CD4-positive, alpha-beta T cell treated with Interleukin-21 for 1 hour (primary cell): ENCODE results near the gene IMP4.

ENCODE experiments used
- DNase-seq: peaks from one replicate; pipeline ENCODE4 v3.0.0-alpha.2; 2020

Gene IMP4

DNA sequence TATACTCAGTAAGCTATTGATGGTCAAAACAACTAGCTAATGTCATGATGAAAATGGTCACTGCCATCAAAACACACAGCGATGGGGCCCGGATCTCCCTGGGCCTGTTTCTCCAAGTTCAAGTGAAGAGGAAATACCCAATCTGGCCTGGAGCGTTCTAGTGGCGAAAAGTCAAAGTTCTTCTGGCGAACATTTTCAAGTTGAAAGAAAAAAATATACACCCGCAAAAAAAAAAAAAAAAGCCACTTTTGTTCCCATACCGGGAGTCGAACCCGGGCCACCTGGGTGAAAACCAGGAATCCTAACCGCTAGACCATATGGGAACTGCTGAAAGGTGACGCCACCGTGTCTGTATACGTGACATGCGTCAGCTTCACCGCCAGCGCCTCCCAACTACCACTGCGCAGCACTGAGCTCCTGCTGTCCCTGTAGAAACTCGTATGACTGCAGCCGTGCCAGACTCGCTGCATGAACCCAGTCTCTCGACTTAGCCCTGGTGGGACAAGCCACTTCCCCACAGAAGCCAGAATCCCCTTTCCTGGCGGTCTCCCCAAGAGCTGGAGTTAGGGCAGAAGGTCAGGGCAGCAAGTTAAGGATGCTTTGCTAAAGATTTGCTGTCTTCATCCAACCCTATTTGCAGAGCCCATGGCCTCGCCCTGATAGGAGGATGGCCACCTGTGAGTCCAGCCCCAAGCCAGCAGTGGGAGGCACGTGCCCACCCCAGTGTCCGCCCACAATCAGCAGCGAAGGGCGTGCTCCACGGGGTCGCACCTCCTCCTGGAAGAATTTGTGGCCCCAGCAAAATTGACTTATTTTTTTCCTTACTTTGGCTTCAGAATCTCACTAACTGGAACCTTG lies 5.6 kb upstream of the IMP4 start:
- peak; percentile 44 for DNase-seq

DNA sequence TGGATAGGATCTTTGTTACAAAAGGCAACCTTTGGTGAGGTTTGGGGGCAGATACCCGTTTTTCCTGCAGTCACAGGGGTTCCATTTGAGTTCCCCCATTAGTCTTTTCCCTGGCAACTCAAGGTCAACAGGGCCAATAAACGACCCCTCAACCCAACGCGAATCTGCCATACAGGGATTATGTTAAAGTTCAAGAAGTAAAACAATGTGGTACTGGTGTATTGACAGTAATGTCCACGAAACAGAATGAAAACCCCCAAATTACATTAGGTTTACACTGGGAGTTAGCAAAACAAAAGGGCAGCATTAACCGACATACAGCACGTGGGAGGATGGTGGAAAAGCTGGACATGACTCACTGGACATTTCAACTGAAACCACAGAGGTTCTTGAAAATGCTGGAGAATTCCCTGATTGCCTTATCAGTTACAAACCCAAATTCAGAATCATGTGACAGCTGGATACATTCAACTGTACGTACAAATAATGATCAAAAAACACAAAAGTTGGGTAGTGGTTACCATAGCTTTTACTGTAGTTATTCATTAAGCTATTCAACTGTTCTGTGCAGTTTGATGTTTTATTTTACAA lies 4.9 kb upstream of the IMP4 start:
- DNase-seq: no peak

- no peak for DNase-seq
Measured at GRCh38 chr2:130338793-130339345, 3.8 kb upstream of the IMP4 start.

- no peak for DNase-seq
Measured at GRCh38 chr2:130339885-130340745, 2.6 kb upstream of the IMP4 start.

- DNase-seq: peak; percentile 32
Measured at GRCh38 chr2:130341562-130342019, 1.1 kb upstream of the IMP4 start.

GRCh38 chr2:130342020-130342532 lies 621 bp upstream of the IMP4 start:
- peak; percentile 91 for DNase-seq

GRCh38 chr2:130344578-130344977 lies 1.9 kb downstream of the IMP4 start:
- no peak for DNase-seq

DNA sequence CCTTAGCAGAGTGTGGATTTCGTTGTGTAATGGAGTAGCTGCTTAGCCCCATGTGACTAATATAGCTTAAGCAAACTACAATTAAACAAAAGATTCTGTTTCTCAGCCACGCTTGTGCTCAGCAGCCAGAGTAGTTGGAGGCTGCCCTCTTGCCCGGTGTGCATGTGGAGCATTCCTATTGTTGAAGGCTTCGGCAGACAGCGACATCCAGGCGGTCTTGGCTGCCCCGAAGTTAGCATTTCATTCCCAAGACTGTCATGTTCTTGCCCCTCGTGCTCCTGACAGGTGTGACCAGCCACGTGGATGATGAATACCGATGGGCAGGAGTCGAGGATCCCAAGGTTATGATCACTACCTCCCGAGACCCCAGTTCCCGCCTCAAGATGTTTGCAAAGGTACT lies 2.4 kb downstream of the IMP4 start:
- no peak for DNase-seq

- DNase-seq: no peak
Measured at GRCh38 chr2:130345611-130346010, 2.9 kb downstream of the IMP4 start.

- no peak for DNase-seq
Measured at GRCh38 chr2:130346041-130346740, 3.5 kb downstream of the IMP4 start.

DNA sequence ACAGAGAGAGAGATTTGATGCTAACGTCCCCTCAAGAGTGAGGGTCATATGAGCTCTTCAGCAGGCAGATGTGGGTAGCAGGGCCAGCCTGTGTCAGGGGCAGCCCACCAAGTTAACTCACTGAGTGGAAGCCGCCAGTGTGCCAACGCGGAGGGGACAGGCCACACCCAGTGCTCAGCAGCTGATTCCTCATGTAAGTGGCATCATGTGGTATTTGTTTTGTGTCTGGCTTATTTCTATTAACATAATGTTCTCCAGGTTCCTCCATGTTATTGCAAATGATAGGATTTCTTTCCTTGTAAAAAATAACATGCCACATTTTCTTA lies 4.0 kb downstream of the IMP4 start:
- no peak for DNase-seq

- DNase-seq: no peak
Measured at GRCh38 chr2:130347220-130347925, 4.7 kb downstream of the IMP4 start.

GRCh38 chr2:130349174-130349573 lies 6.5 kb downstream of the IMP4 start:
- no peak for DNase-seq

- DNase-seq: no peak
Measured at GRCh38 chr2:130351711-130352110, 9.0 kb downstream of the IMP4 start.

DNA sequence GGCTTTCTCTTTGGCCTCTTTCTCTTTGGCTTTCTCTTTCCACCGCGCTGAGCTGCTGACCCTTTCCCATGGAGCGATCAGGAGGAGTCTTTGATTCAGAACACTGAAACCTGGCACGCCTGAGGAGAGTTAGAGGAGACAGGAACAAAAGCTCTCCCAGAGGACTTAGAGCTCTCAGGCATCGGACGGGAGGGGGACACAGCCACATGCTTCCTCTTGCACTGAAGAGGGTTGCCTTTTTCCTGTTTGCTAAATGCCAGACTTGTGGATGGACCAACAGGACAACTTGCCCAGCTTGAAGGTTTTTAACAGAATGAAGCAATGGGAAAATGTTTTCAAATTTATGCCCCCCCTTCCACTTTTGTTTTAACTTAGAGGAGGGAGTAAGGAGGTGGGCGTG lies 9.5 kb downstream of the IMP4 start:
- DNase-seq: no peak

GRCh38 chr2:130353291-130354138 lies 10.8 kb downstream of the IMP4 start:
- DNase-seq: no peak

DNA sequence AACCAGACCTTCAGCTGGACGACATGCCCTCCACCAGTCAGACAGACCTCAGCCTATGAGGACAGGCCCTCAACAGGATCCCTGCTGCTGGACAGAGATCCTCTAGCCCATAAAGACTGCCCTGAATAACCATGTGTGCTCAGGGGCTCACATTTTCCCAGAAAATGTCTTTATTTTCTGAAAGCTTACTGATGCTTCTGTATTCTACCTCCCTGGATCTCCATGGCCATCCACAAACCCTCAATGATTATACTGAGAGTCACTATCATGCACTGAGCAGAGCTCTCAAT lies 11.4 kb downstream of the IMP4 start:
- DNase-seq: no peak

- no peak for DNase-seq
Measured at GRCh38 chr2:130355172-130355577, 12.5 kb downstream of the IMP4 start.

DNA sequence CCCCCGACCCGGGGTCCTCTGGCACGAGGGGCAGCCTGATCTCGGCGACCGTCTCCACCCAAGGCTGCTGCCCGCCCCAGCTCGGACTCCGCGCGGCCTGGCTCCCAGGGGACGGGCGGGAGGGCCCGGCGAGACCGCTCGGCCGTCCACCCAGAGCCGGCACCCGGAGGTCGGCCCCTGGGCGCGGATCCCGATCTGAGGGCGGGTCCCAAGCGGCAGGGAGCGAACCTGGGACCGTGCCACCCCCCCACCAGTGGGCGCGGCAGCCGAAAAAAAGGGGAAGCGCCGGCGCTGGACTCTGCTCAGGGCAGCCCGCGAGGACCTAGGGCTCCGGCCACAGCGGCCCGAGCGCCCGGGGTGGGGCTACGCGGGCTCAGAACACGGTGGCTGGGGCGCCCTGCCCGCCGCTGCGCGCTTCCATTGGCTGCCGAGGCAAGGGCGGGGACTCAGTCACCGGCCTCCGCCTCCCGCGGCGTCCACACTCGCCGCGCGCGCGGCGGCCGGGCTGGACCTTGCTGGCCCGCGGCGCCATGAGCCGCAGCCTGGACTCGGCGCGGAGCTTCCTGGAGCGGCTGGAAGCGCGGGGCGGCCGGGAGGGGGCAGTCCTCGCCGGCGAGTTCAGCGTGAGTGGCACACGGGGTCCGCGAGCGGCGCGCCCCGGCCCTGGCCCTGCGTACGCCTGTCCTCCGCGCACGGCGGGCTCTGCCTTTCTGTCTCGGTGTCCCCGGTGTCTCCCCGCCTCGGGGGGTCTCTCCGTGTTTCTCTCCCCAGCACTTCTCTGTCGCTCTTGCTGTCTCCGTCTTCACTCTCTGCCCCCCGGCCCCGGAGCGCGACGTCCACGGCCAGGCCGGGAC lies 13.1 kb downstream of the IMP4 start, which contains the start of gene PTPN18:
Gene PTPN18 (plus strand): TSS at position 479 of the 854 bp plus-strand sequence. CDS start 52 bp downstream, at position 531.
- peak; percentile 66 for DNase-seq

GRCh38 chr2:130357864-130358263 lies 15.2 kb downstream of the IMP4 start:
- DNase-seq: no peak
